HCT116 (cell line): Measurements from ENCODE around the gene CHAF1A. TPM values are rescaled to one million over a fixed set of nuclear protein-coding genes. Genes with fewer than 3 reads are reported as not detected.

Experiments
- ATAC-seq: fragments of 200-7000 bp; cut with Tn5 transposase; 2 replicates; pipeline ENCODE4 v1.9.1; 2020; ENCODE audit warnings: mild to moderate bottlenecking, moderate library complexity
- BruUV-seq: library from RNA; stranded (reverse); fragments of 400-500 nt; replicated peaks from 2 replicates; lab custom pipeline; 2021; lab: Mats Ljungman, UMichigan
- CTCF ChIA-PET: fragments of 300-600 bp; sonication (Branson Sonifier 250); formaldehyde crosslinking; loops from one replicate; lab custom pipeline; 2021; ENCODE audit warnings: antibody characterized with exemption; lab: Charles Lee
- POLR2A ChIA-PET: fragments of 300-600, 350-600 bp; sonication (Branson Sonifier 250); formaldehyde crosslinking; loops from one replicate; lab custom pipeline; 2021; ENCODE audit warnings: antibody characterized with exemption; lab: Charles Lee
- RAD21 ChIA-PET, 2 experiments: fragments of 300-600 bp; sonication (Branson Sonifier 250); formaldehyde crosslinking; loops; one replicate each; lab custom pipeline; 2023; ENCODE audit warnings: low total read pairs in 2 of 2; ENCODE audit not compliant: uncharacterized antibody in 2 of 2, unreplicated experiment in 2 of 2, low non-redundant PET in 1 of 2; lab: Charles Lee
- DNase-seq: peaks from one replicate; pipeline ENCODE4 v3.0.0-alpha.2; 2010; ENCODE audit warnings: low read depth, low spot score
- H2AFZ ChIP-seq: fragments of 200-600 bp; shearing (Covaris generic), sonication (generic); 2 replicates; pipeline ENCODE4 v1.6.1; 2017; ENCODE audit warnings: low read depth, mixed run types, mixed read lengths, antibody characterized with exemption, low read length; ENCODE audit not compliant: poor library complexity, severe bottlenecking
- H3K27ac ChIP-seq: 2 replicates; pipeline ENCODE4 v1.5.1; 2012; ENCODE audit warnings: low read depth, low read length
- H3K27me3 ChIP-seq: fragments of 200-600 bp; sonication (generic); 2 replicates; pipeline ENCODE4 v1.6.1; 2016; ENCODE audit warnings: mixed run types, low read length, mixed read lengths; ENCODE audit not compliant: insufficient read depth
- H3K36me3 ChIP-seq, 2 experiments: fragments of 200-500 bp in 1 of 2; fragments of 200-600 bp in 1 of 2; sonication (Bioruptor generic) in 1 of 2; sonication (generic) in 1 of 2; 2 replicates each; pipeline versions ENCODE4 v1.5.1 to v1.6.1; 2014 to 2016; ENCODE audit warnings: low read length in 2 of 2, inconsistent platforms in 1 of 2, mixed read lengths in 1 of 2, mixed run types in 1 of 2; ENCODE audit not compliant: insufficient read depth in 2 of 2, control insufficient read depth in 1 of 2
- H3K4me1 ChIP-seq, 2 experiments: fragments of 200-600 bp in 1 of 2; sonication (generic) in 1 of 2; 2 replicates each; pipeline versions ENCODE4 v1.5.1 to v1.6.1; 2012 to 2017; ENCODE audit warnings: low read length in 2 of 2, inconsistent platforms in 1 of 2, mild to moderate bottlenecking in 1 of 2, mixed read lengths in 1 of 2, mixed run types in 1 of 2, moderate library complexity in 1 of 2; ENCODE audit not compliant: insufficient read depth in 2 of 2, control insufficient read depth in 1 of 2
- H3K4me2 ChIP-seq: fragments of 200-600 bp; sonication (generic); 2 replicates; pipeline ENCODE4 v1.6.1; 2017; ENCODE audit warnings: mixed run types, low read length, mixed read lengths
- H3K4me3 ChIP-seq, 2 experiments: fragments of 200-600 bp in 1 of 2; sonication (generic) in 1 of 2; replicated peaks in 1 of 2; 2 replicates each; pipeline ENCODE4 v1.5.1; 2011 to 2016; ENCODE audit warnings: low read length in 2 of 2, control low read depth in 1 of 2, low read depth in 1 of 2, mild to moderate bottlenecking in 1 of 2, mixed read lengths in 1 of 2, mixed run types in 1 of 2
- H3K79me2 ChIP-seq: fragments of 200-600 bp; sonication (generic); 2 replicates; pipeline ENCODE4 v1.6.1; 2017; ENCODE audit warnings: mild to moderate bottlenecking, mixed run types, low read length, moderate library complexity, mixed read lengths; ENCODE audit not compliant: insufficient read depth
- H3K9ac ChIP-seq: fragments of 200-600 bp; sonication (generic); 2 replicates; pipeline ENCODE4 v1.6.1; 2016; ENCODE audit warnings: low read length, mixed read lengths
- H3K9me2 ChIP-seq: fragments of 200-600 bp; sonication (generic), shearing (Covaris generic); 2 replicates; pipeline ENCODE4 v1.6.1; 2017; ENCODE audit warnings: mixed run types, mild to moderate bottlenecking, moderate library complexity; ENCODE audit not compliant: insufficient read depth
- H3K9me3 ChIP-seq, 2 experiments: fragments of 200-500 bp in 1 of 2; fragments of 200-600 bp in 1 of 2; sonication (Bioruptor generic) in 1 of 2; sonication (generic) in 1 of 2; 2 replicates each; pipeline ENCODE4 v1.6.1; 2014 to 2017; ENCODE audit warnings: low read length in 2 of 2, mixed read lengths in 2 of 2, inconsistent platforms in 1 of 2, low read depth in 1 of 2, mild to moderate bottlenecking in 1 of 2, mixed run types in 1 of 2, moderate library complexity in 1 of 2; ENCODE audit not compliant: control insufficient read depth in 1 of 2, insufficient read depth in 1 of 2
- H4K20me1 ChIP-seq: fragments of 200-600 bp; sonication (generic), shearing (Covaris generic); 2 replicates; pipeline ENCODE4 v1.6.1; 2017; ENCODE audit warnings: mixed run types, mild to moderate bottlenecking, moderate library complexity; ENCODE audit not compliant: insufficient read depth
- EZH2 ChIP-seq: fragments of 200-600 bp; sonication (generic); IDR thresholded peaks from 2 replicates; pipeline ENCODE4 v1.6.1; 2017; ENCODE audit warnings: antibody characterized with exemption, mixed run types
- EZH2phosphoT487 ChIP-seq: fragments of 200-600 bp; IDR thresholded peaks from 2 replicates; pipeline ENCODE4 v1.6.1; 2018; ENCODE audit warnings: antibody characterized with exemption, borderline replicate concordance
- FOSL1 ChIP-seq: IDR thresholded peaks from 2 replicates; pipeline ENCODE4 v1.6.1; 2012; ENCODE audit warnings: low read depth
- SIN3A ChIP-seq: IDR thresholded peaks from 2 replicates; pipeline ENCODE4 v1.6.1; 2012; ENCODE audit warnings: low read depth
- SP1 ChIP-seq: IDR thresholded peaks from 2 replicates; pipeline ENCODE4 v1.6.1; 2012; ENCODE audit warnings: low read depth
- ZNF274 ChIP-seq: fragments of 200-500 bp; sonication (Bioruptor generic); IDR thresholded peaks from 2 replicates; pipeline ENCODE4 v1.6.1; 2014; ENCODE audit warnings: mild to moderate bottlenecking, low read depth, low read length, inconsistent platforms
- intact Hi-C: fragments of 100-400 bp; cut with micrococcal nuclease; formaldehyde crosslinking; loops from 2 replicates; pipeline ENCODE4 v1.10.0; 2022
- total RNA-seq: library from RNA; stranded (reverse); gene quantifications from one replicate; pipeline ENCODE4 v1.2.1, GENCODE V29; 2021; ENCODE audit not compliant: unreplicated experiment
- TF ChIP-seq, protein P1 (sequence below): IDR thresholded peaks from 2 replicates; pipeline ENCODE4 v1.6.1; 2012; ENCODE audit warnings: low read depth

Gene CHAF1A
- total RNA-seq, 1 experiment from 2014 or later: 69.9 TPM

GRCh38 chr19:4372165-4373012 lies 30.1 kb upstream of the CHAF1A start:
- no peaks in the 10 kb centered on the region for H3K9me2 ChIP-seq
- peaks cover 92% of the 10 kb centered on the region for H3K79me2 ChIP-seq
- TF ChIP-seq EZH2 (no peak), SP1 (no peak), FOSL1 (no peak), ZNF274 (no peak), EZH2phosphoT487 (no peak), SIN3A (no peak)
- TF ChIP-seq, protein P1, sequence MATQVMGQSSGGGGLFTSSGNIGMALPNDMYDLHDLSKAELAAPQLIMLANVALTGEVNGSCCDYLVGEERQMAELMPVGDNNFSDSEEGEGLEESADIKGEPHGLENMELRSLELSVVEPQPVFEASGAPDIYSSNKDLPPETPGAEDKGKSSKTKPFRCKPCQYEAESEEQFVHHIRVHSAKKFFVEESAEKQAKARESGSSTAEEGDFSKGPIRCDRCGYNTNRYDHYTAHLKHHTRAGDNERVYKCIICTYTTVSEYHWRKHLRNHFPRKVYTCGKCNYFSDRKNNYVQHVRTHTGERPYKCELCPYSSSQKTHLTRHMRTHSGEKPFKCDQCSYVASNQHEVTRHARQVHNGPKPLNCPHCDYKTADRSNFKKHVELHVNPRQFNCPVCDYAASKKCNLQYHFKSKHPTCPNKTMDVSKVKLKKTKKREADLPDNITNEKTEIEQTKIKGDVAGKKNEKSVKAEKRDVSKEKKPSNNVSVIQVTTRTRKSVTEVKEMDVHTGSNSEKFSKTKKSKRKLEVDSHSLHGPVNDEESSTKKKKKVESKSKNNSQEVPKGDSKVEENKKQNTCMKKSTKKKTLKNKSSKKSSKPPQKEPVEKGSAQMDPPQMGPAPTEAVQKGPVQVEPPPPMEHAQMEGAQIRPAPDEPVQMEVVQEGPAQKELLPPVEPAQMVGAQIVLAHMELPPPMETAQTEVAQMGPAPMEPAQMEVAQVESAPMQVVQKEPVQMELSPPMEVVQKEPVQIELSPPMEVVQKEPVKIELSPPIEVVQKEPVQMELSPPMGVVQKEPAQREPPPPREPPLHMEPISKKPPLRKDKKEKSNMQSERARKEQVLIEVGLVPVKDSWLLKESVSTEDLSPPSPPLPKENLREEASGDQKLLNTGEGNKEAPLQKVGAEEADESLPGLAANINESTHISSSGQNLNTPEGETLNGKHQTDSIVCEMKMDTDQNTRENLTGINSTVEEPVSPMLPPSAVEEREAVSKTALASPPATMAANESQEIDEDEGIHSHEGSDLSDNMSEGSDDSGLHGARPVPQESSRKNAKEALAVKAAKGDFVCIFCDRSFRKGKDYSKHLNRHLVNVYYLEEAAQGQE: no peak
- ChIA-PET POLR2A (no interaction called here), CTCF (no interaction called here), RAD21 (no interaction called here)
- H4K20me1 ChIP-seq: peaks cover 3% of the 10 kb centered on the region; the same call in 1 of the 2 replicates
- BruUV-seq: no TSS peak
- H3K9ac ChIP-seq: no peak overlapping the region
- H3K9me3 ChIP-seq: no peaks in the 10 kb centered on the region
- no peak for ATAC-seq
- no peaks in the 10 kb centered on the region for H3K27me3 ChIP-seq
- H3K36me3 ChIP-seq: no peaks in the 10 kb centered on the region
- H3K4me1 ChIP-seq: peaks cover 41 to 67% of the 10 kb centered on the region in 2 experiments
- no peak overlapping the region; the same call in 1 of the 2 replicates for H3K27ac ChIP-seq
- DNase-seq: no peak
- no peak overlapping the region for H2AFZ ChIP-seq
- intact Hi-C loops: no loop called here
- no peak overlapping the region for H3K4me2 ChIP-seq
- no peak overlapping the region for H3K4me3 ChIP-seq
